Lung (tissue), 12 donors: Measurements from ENCODE around the gene DDX31. TPM values are rescaled to one million over a fixed set of nuclear protein-coding genes. Genes with fewer than 3 reads are reported as not detected.

Source experiments
- ATAC-seq: fragments of 200-7000 bp; cut with Tn5 transposase; one replicate; pipeline ENCODE4 v1.9.1; 2020; ENCODE audit warnings: moderate number of reproducible peaks; ENCODE audit not compliant: insufficient read depth, low FRiP score
- DNase-seq, 3 donors: peaks; one replicate each; pipeline ENCODE4 v3.0.0-alpha.2; 2013 to 2017
- H3K27ac ChIP-seq, 2 donors: one replicate each; pipeline ENCODE4 v1.5.1; 2013; ENCODE audit warnings: mild to moderate bottlenecking in 2 of 2, moderate library complexity in 2 of 2, control low read depth in 1 of 2, inconsistent platforms in 1 of 2, low read depth in 1 of 2, low read length in 1 of 2
- H3K27me3 ChIP-seq, 3 donors: one replicate each; pipeline ENCODE4 v1.5.1; 2013; ENCODE audit warnings: low read length in 2 of 3; ENCODE audit not compliant: control insufficient read depth in 3 of 3, insufficient read depth in 3 of 3
- H3K36me3 ChIP-seq, 4 donors: one replicate each; pipeline ENCODE4 v1.5.1; 2013; ENCODE audit warnings: low read length in 4 of 4, mild to moderate bottlenecking in 1 of 4, moderate library complexity in 1 of 4; ENCODE audit not compliant: control insufficient read depth in 4 of 4, insufficient read depth in 4 of 4
- H3K4me1 ChIP-seq, 5 donors: one replicate each; pipeline ENCODE4 v1.5.1; 2013; ENCODE audit warnings: low read length in 5 of 5, mild to moderate bottlenecking in 2 of 5, moderate library complexity in 1 of 5; ENCODE audit not compliant: control insufficient read depth in 5 of 5, insufficient read depth in 5 of 5
- H3K4me3 ChIP-seq: one replicate; pipeline ENCODE4 v1.5.1; 2013; ENCODE audit warnings: mild to moderate bottlenecking, control low read depth, moderate library complexity
- H3K9ac ChIP-seq, 2 donors: one replicate each; pipeline ENCODE4 v1.5.1; 2013; ENCODE audit warnings: low read length in 2 of 2, control low read depth in 1 of 2; ENCODE audit not compliant: insufficient read depth in 1 of 2
- H3K9me3 ChIP-seq, 4 donors: one replicate each; pipeline ENCODE4 v1.5.1; 2013; ENCODE audit warnings: low read length in 3 of 4, mild to moderate bottlenecking in 1 of 4, moderate library complexity in 1 of 4; ENCODE audit not compliant: control insufficient read depth in 4 of 4, insufficient read depth in 3 of 4
- CTCF ChIP-seq: IDR thresholded peaks from 2 replicates; pipeline ENCODE4 v1.5.1; 2012; ENCODE audit warnings: mild to moderate bottlenecking; ENCODE audit errors: control extremely low read depth, extremely low read depth
- WGBS, 2 donors: extraction: QIAGEN DNeasy Blood & Tissue Kit; methylation state at CpG; one replicate each; pipeline ENCODE4 v1.1.7; 2013; 5-methylcytosine and 5-hydroxymethylcytosine counted together
- polyA plus RNA-seq, 2 donors: library from polyadenylated mRNA; stranded (reverse); fragments of 200-250 nt; gene quantifications; one replicate each; pipeline ENCODE4 v1.2.1, GENCODE V29; 2013
- total RNA-seq, 2 donors: library from RNA; depleted of rRNA in 1 of 2; stranded (reverse); fragments of >200 nt in 1 of 2; gene quantifications; one replicate each; pipeline ENCODE4 v1.2.1, GENCODE V29; 2014 to 2021
- donor health status: control.
- donor health status: control.
- donor health status: Bipolar disorder and iron deficiency.
- donor health status: healthy.
- donor health status: DM: yes; HTN: yes; CAD: no.

Gene DDX31
- total and polyA plus RNA-seq, 4 donors: 8.1 to 14.8 (median 11.7) TPM

DNA sequence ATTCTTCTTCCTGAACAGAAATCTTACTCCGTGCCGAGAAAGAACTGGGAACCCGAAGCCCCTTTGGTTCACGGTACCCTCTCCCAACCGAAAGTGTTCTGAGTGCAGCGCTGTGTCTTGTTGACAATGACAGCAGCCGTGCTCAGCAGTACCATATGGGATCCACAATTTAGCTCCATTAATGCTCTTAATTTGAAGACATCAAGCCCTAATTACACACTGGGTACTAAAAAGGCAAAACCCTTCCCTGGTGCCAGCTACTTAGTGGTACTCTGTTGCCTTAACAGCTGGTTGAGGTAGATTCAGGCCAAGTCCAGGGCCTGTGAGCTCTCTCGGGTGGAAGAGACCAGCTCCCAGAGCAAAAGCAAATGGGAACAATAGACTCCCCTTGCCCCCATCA lies 24.5 kb downstream of the DDX31 start:
- TF ChIP-seq CTCF: no peak
- Histone ChIP-seq H3K27me3 (no peaks in the 10 kb centered on the region), H3K9ac (no peak overlapping the region), H3K36me3 (peaks cover 40 to 68% (median 44%) of the 10 kb centered on the region in 4 donors), H3K27ac (no peak overlapping the region), H3K4me1 (no peaks in the 10 kb centered on the region), H3K4me3 (no peak overlapping the region), H3K9me3 (peaks cover 0 to 3% (median 0%) of the 10 kb centered on the region in 4 donors)
- DNase-seq: no peak
- ATAC-seq: no peak
- 98% methylated on average over 8 of the region's 8 CpGs for WGBS, 2 donors

- Histone ChIP-seq H3K27ac (no peak overlapping the region), H3K4me3 (no peak overlapping the region), H3K9ac (no peak overlapping the region), H3K27me3 (no peaks in the 10 kb centered on the region), H3K36me3 (peaks cover 41 to 58% (median 45%) of the 10 kb centered on the region in 4 donors), H3K4me1 (no peaks in the 10 kb centered on the region), H3K9me3 (peaks cover 0 to 3% (median 0%) of the 10 kb centered on the region in 4 donors)
- DNase-seq (no peak), ATAC-seq (no peak)
- TF ChIP-seq CTCF: no peak
- WGBS, 2 donors: 89 to 93% methylated on average over 3 of the region's 3 CpGs
Observed at GRCh38 chr9:132644251-132644650, 25.5 kb downstream of the DDX31 start.

DNA sequence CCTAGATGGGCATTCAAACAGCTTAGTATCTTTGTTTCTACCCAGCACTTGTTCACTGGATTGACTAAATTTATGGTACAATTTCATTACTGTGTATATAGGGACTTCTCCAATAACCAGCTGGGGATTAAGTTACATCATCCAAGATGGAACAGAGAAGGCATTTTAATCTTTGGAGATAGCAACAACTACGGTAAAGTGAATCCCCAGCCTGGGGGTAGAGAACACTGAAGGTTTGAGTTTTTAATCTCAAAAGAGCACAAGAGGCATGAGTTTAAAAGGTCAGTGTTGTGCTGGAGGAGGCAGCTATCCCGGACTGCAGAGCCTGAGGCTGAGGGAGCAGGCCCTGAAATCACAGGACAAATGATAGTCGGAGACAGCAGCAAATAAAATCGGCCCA lies 28.6 kb downstream of the DDX31 start:
- Histone ChIP-seq H3K4me1 (no peaks in the 10 kb centered on the region), H3K36me3 (peaks cover 24 to 45% (median 37%) of the 10 kb centered on the region in 4 donors), H3K9me3 (peaks cover 0 to 3% (median 0%) of the 10 kb centered on the region in 4 donors), H3K27me3 (no peaks in the 10 kb centered on the region), H3K4me3 (no peak overlapping the region), H3K27ac (no peak overlapping the region), H3K9ac (no peak overlapping the region)
- ATAC-seq (no peak), DNase-seq (no peak)
- 92 to 94% methylated on average over 4 of the region's 4 CpGs for WGBS, 2 donors
- no peak for TF ChIP-seq CTCF

- TF ChIP-seq CTCF: no peak
- Histone ChIP-seq H3K27ac (no peak overlapping the region), H3K4me1 (no peaks in the 10 kb centered on the region), H3K36me3 (peaks cover 16 to 39% (median 24%) of the 10 kb centered on the region in 4 donors), H3K9me3 (no peaks in the 10 kb centered on the region), H3K4me3 (no peak overlapping the region), H3K27me3 (no peaks in the 10 kb centered on the region), H3K9ac (no peak overlapping the region)
- WGBS, 2 donors: 90 to 92% methylated on average over 5 of the region's 5 CpGs
- no peak for ATAC-seq
- DNase-seq: no peak
Observed at GRCh38 chr9:132639322-132639721, 30.5 kb downstream of the DDX31 start.
